GF-D8 (cell line): ENCODE results near the gene TAOK3.
"Not testable (repeated sequence)": the region's sequence is repeated elsewhere in the genome, so short reads cannot be mapped to it uniquely, and the experiment has no call there.

Experiments
- DNase-seq: peaks from one replicate; lab custom pipeline; 2025; lab: John Stamatoyannopoulos, UW

The TAOK3 gene

GRCh38 chr12:118136559-118137003 lies 236.1 kb downstream of the TAOK3 start:
- no peak for DNase-seq

DNA sequence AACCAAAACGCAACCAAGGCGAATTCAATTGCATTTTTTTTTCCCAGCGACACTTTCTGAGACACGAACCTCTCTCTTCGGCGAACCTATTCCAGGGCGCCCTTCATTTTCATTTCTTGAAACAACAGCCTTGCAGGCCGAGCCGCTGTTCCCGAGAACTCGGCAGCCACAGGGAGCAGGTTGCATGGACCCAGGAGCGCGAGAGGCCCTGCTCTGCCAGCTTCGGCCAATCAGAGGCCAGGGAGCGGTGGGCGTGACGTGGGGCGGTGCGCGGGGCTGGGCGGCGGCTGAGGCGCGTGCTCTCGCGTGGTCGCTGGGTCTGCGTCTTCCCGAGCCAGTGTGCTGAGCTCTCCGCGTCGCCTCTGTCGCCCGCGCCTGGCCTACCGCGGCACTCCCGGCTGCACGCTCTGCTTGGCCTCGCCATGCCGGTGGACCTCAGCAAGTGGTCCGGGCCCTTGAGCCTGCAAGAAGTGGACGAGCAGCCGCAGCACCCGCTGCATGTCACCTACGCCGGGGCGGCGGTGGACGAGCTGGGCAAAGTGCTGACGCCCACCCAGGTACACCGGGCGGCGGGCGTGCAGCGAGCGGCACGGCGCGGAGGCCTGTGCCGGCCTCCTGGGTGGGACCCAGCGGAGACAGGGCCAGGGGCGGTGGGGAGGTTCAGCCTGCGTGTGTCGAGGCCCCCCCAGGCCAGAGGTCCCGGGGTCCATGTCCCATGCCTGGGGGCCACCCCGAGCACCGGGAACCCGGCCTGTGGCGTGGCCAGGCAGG lies 236.7 kb downstream of the TAOK3 start, which contains the start of gene PEBP1:
TSS of gene PEBP1 (plus strand) at position 337 of the 771 bp plus-strand sequence. CDS start at position 423, 86 bp downstream.
- peak; percentile 91 for DNase-seq

GRCh38 chr12:118129436-118129835 lies 243.3 kb downstream of the TAOK3 start:
- not testable (repeated sequence) for DNase-seq

- DNase-seq = no peak
These were observed 244.8 kb downstream of the TAOK3 start for GRCh38 chr12:118127867-118128266.

- no peak for DNase-seq
These were observed 246.5 kb downstream of the TAOK3 start for GRCh38 chr12:118126119-118126757.

- DNase-seq = no peak
These were observed 247.0 kb downstream of the TAOK3 start for GRCh38 chr12:118125743-118126118.

DNA sequence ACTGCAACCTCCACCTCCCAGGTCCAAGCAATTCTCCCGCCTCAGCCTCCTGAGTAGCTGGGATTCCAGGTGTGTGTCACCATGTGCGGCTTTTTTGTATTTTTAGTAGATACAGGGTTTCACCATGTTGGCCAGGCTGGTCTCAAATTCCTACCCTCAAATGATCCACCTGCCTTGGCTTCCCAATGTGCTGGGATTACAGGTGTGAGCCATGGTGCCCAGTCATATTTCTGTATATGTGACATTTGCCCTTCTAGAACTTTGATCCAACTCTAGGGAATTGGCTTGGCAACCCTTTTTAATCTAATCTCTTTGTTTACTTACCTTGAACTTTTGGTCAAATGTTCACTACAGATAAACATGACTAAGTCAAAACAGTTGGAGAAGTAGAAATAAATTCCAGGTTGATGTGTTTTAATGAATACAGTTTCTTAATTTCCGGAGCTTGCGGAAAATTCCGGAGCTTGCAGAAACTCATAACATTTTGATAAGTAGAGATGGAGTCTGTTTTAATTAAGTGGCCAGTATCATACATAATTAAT lies 248.3 kb downstream of the TAOK3 start:
- DNase-seq = no peak

GRCh38 chr12:118122264-118122663 lies 250.4 kb downstream of the TAOK3 start:
- no peak for DNase-seq

- DNase-seq = no peak
These were observed 251.9 kb downstream of the TAOK3 start for GRCh38 chr12:118120579-118121363.

- no peak for DNase-seq
These were observed 253.2 kb downstream of the TAOK3 start for GRCh38 chr12:118119449-118119879.

- no peak for DNase-seq
These were observed 263.6 kb downstream of the TAOK3 start for GRCh38 chr12:118109088-118109487.

GRCh38 chr12:118107694-118108093 lies 265.0 kb downstream of the TAOK3 start:
- DNase-seq = no peak

GRCh38 chr12:118107011-118107410 lies 265.7 kb downstream of the TAOK3 start:
- DNase-seq = no peak

- DNase-seq = peak; percentile 25
These were observed 268.9 kb downstream of the TAOK3 start, which contains the start of gene VSIG10 for GRCh38 chr12:118103601-118104382. Gene VSIG10 (minus strand): TSS chr12:118104011. CDS start chr12:118103671, 340 bp downstream.

- DNase-seq = no peak
These were observed 269.5 kb downstream of the TAOK3 start for GRCh38 chr12:118103201-118103600.

DNA sequence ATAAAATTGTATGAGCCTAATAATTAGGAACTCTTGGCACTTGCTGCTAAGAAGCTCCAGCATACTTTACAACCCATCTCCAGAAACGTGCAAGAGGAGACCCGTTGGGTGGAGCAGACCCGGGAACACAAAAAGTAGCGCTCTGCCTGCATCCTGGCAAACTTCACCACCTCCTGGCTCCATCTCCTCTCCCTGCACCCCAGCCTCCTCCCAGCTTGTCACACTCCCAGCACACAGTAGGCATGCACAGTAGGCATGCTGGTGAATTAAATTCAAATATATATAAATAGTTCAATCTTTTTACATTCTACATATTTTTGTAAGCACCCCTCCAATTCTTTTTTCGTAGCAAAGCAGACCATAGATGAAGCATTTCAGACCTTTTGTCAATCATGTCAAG lies 270.1 kb downstream of the TAOK3 start:
- no peak for DNase-seq

DNA sequence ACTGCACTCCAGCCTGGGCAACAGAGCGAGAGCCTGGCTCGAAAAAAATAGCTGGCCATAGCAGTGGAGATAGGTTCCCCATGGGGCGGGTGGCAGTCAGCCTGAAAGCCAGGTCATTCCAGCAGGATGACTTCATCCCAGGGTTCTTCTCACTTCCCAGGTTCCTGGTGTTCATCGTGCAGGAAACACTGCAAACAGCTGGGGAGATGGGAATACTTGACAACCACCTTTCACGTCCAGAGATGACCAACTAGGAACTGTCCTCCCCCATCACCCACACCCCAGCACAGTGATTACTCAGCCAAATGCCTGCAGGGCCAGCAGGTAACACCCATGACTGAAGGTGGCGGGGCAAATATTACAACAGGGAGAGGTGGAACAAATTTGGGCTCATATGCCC lies 270.6 kb downstream of the TAOK3 start:
- DNase-seq = no peak

DNA sequence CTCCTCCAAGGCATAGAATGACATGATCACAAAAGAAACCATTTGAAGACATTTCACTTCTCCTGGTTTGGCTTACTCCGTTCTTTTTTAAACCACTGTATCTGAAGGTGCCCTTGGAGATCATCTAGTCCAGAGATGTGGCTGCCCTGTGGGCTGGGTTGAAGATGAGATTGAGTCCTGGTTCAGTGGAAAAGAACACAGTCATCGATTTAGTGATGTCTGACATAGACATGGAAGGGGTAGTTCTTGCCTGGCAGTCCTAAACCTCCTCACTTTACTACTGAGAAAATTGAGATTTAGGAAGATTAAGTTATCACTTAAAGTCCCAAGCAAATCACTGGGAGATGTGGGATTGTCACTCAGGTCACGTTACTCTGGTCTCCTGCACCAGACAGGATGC lies 271.7 kb downstream of the TAOK3 start:
- no peak for DNase-seq
